GM23338 (cell line): ENCODE measurements around the gene MACF1. TPM values are rescaled to one million over a fixed set of nuclear protein-coding genes. Genes with fewer than 3 reads are reported as not detected.
A peak's percentile ranks its signal among the peaks of the same experiment; 100 is the strongest.

ENCODE experiments used
- ATAC-seq: fragments of 200-7000 bp; cut with Tn5 transposase; 3 replicates; pipeline ENCODE4 v1.9.1; 2020
- DNase-seq: peaks from one replicate; pipeline ENCODE4 v3.0.0-alpha.2; 2015; ENCODE audit warnings: low spot score
- H2AFZ ChIP-seq: fragments of 200-600 bp; sonication (generic); 2 replicates; pipeline ENCODE4 v1.8.0; 2016; ENCODE audit warnings: antibody characterized with exemption, mild to moderate bottlenecking, moderate library complexity
- H3F3A ChIP-seq: fragments of 200-600 bp; sonication (generic); replicated peaks from 2 replicates; pipeline ENCODE4 v1.8.0; 2017; ENCODE audit warnings: antibody characterized with exemption, mixed run types, low read depth
- H3K27ac ChIP-seq: fragments of 200-600 bp; sonication (generic); 2 replicates; pipeline ENCODE4 v1.6.1; 2016; ENCODE audit warnings: low read depth
- H3K27me3 ChIP-seq: fragments of 200-600 bp; sonication (generic); 2 replicates; pipeline ENCODE4 v1.8.0; 2016; ENCODE audit warnings: mild to moderate bottlenecking, mixed run types, moderate library complexity; ENCODE audit not compliant: insufficient read depth
- H3K36me3 ChIP-seq: fragments of 200-600 bp; sonication (generic); 2 replicates; pipeline ENCODE4 v1.8.0; 2016; ENCODE audit warnings: mild to moderate bottlenecking; ENCODE audit not compliant: insufficient read depth
- H3K4me1 ChIP-seq: fragments of 200-600 bp; sonication (generic); 2 replicates; pipeline ENCODE4 v1.8.0; 2016; ENCODE audit warnings: mild to moderate bottlenecking, moderate library complexity; ENCODE audit not compliant: insufficient read depth
- H3K4me2 ChIP-seq: fragments of 200-600 bp; sonication (generic); 2 replicates; pipeline ENCODE4 v1.7.1; 2017; ENCODE audit warnings: mixed run types
- H3K4me3 ChIP-seq: fragments of 200-600 bp; sonication (generic); 2 replicates; pipeline ENCODE4 v1.6.1; 2016; ENCODE audit warnings: mixed run types
- H3K79me2 ChIP-seq: fragments of 200-600 bp; sonication (generic); replicated peaks from 2 replicates; pipeline ENCODE4 v1.8.0; 2017; ENCODE audit warnings: mild to moderate bottlenecking; ENCODE audit not compliant: insufficient read depth
- H3K9me2 ChIP-seq: fragments of 200-600 bp; sonication (generic); 2 replicates; pipeline ENCODE4 v1.8.0; 2017; ENCODE audit not compliant: insufficient read depth
- H4K20me1 ChIP-seq: fragments of 200-600 bp; sonication (generic); replicated peaks from 2 replicates; pipeline ENCODE4 v1.8.0; 2017; ENCODE audit warnings: mild to moderate bottlenecking; ENCODE audit not compliant: insufficient read depth
- H3K27ac Mint-ChIP-seq: 2 replicates; pipeline ENCODE4 v1.8.0; 2020; ENCODE audit warnings: inconsistent platforms, mild to moderate bottlenecking, moderate library complexity, mixed read lengths
- H3K27me3 Mint-ChIP-seq: 3 replicates; pipeline ENCODE4 v1.8.0; 2022; ENCODE audit warnings: low read depth, mild to moderate bottlenecking, moderate library complexity, mixed read lengths, inconsistent platforms; ENCODE audit not compliant: insufficient read depth, poor library complexity
- H3K36me3 Mint-ChIP-seq: 3 replicates; pipeline ENCODE4 v1.8.0; 2021; ENCODE audit warnings: low read depth, mild to moderate bottlenecking, inconsistent platforms, moderate library complexity, mixed read lengths
- H3K4me1 Mint-ChIP-seq: 3 replicates; pipeline ENCODE4 v1.8.0; 2020; ENCODE audit warnings: mild to moderate bottlenecking, inconsistent platforms, mixed read lengths
- H3K4me3 Mint-ChIP-seq: 3 replicates; pipeline ENCODE4 v1.8.0; 2021; ENCODE audit warnings: moderate library complexity, mild to moderate bottlenecking, inconsistent platforms, mixed read lengths
- H3K9me3 Mint-ChIP-seq: 3 replicates; pipeline ENCODE4 v1.8.0; 2020; ENCODE audit warnings: moderate library complexity, mild to moderate bottlenecking, inconsistent platforms, mixed read lengths
- CREB1 ChIP-seq: fragments of 250-450 bp; sonication (Bioruptor Pico); IDR thresholded peaks from 2 replicates; pipeline ENCODE4 v1.5.0; 2020; ENCODE audit warnings: low read depth, mild to moderate bottlenecking, moderate library complexity
- ETS1 ChIP-seq: IDR thresholded peaks from 2 replicates; pipeline ENCODE4 v1.6.1; 2016; ENCODE audit warnings: antibody characterized with exemption
- EZH2 ChIP-seq: fragments of 200-600 bp; sonication (generic); IDR thresholded peaks from one replicate; pipeline ENCODE4 v1.8.0; 2017; ENCODE audit warnings: antibody characterized with exemption, mild to moderate bottlenecking, low read depth; ENCODE audit not compliant: unreplicated experiment
- EZH2phosphoT487 ChIP-seq: fragments of 200-600 bp; sonication (generic); IDR thresholded peaks from one replicate; pipeline ENCODE4 v1.8.1; 2018; ENCODE audit warnings: antibody characterized with exemption; ENCODE audit not compliant: unreplicated experiment
- JUNB ChIP-seq: IDR thresholded peaks from one replicate; pipeline ENCODE4 v1.6.1; 2016; ENCODE audit warnings: antibody characterized with exemption; ENCODE audit not compliant: unreplicated experiment
- NANOG ChIP-seq: IDR thresholded peaks from 2 replicates; pipeline ENCODE4 v1.6.1; 2016; ENCODE audit warnings: antibody characterized with exemption, borderline replicate concordance
- POLR2AphosphoS5 ChIP-seq: IDR thresholded peaks from 2 replicates; pipeline ENCODE4 v1.6.1; 2016; ENCODE audit warnings: antibody characterized with exemption, low read depth
- REST ChIP-seq: IDR thresholded peaks from one replicate; pipeline ENCODE4 v1.6.1; 2018; ENCODE audit warnings: antibody characterized with exemption; ENCODE audit not compliant: unreplicated experiment
- STAT1 ChIP-seq: IDR thresholded peaks from one replicate; pipeline ENCODE4 v1.6.1; 2016; ENCODE audit warnings: antibody characterized with exemption; ENCODE audit not compliant: unreplicated experiment
- ZNF114 ChIP-seq: fragments of 250-450 bp; sonication (Bioruptor Pico); IDR thresholded peaks from 2 replicates; pipeline ENCODE4 v1.5.0; 2020; ENCODE audit warnings: mild to moderate bottlenecking, moderate library complexity
- ZNF331 ChIP-seq: fragments of 250-450 bp; sonication (Bioruptor Pico); IDR thresholded peaks from 2 replicates; pipeline ENCODE4 v1.5.0; 2020; ENCODE audit warnings: low read depth, mild to moderate bottlenecking, moderate library complexity
- polyA plus RNA-seq: library from polyadenylated mRNA; unstranded; fragments of >200 nt; fragmentation: Nextera tagmentation; extraction: Ambion mirVana; gene quantifications from 2 replicates; pipeline ENCODE4 v1.2.1, GENCODE V29; 2016
- total RNA-seq: library from RNA; depleted of rRNA; stranded (reverse); fragments of >200 nt; shearing (Covaris generic); gene quantifications from 2 replicates; pipeline ENCODE4 v1.2.3, GENCODE V29; 2014
- TF ChIP-seq, protein P1 (sequence below), 2 experiments: fragments of 200-600 bp in 1 of 2; sonication (generic) in 1 of 2; conservative IDR thresholded peaks; 2 replicates each; pipeline versions ENCODE4 v1.5.1 to v1.6.1; 2016 to 2017; ENCODE audit warnings: antibody characterized with exemption in 2 of 2, low read depth in 2 of 2, mild to moderate bottlenecking in 2 of 2, moderate library complexity in 1 of 2
- TF ChIP-seq, protein P2 (sequence below): fragments of 250-450 bp; sonication (Bioruptor Pico); IDR thresholded peaks from 2 replicates; pipeline ENCODE4 v1.5.0; 2020; ENCODE audit warnings: mild to moderate bottlenecking, moderate library complexity

The MACF1 gene
- total and polyA plus RNA-seq, 2 experiments from 2014 or later: 104 to 399 TPM

DNA sequence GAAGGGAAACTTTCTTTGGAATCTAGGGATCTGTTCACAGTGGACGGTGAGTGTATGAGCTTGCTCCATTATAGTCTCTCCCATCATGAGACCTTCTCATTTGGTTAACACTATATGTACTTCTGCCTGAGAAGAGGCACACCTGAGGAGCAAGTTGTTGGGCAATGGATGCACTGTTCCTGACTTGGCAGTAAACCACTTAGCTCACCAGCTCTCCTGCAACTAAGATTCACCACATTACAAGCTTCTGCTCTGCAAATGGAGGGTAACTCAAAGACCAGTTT, 10.2 kb downstream of the MACF1 start:
- Mint-ChIP-seq H3K4me3 (no peak overlapping the region), H3K27me3 (peaks cover 7% of the 10 kb centered on the region), H3K36me3 (no peaks in the 10 kb centered on the region), H3K27ac (peak overlapping the region; percentile 63; the same call in 1 of the 2 replicates), H3K9me3 (no peaks in the 10 kb centered on the region), H3K4me1 (peaks cover 38% of the 10 kb centered on the region)
- Histone ChIP-seq H3K4me3 (no peak overlapping the region), H3K27me3 (no peaks in the 10 kb centered on the region), H3K27ac (peak overlapping the region; percentile 67; the same call in 1 of the 2 replicates), H3K9me2 (no peaks in the 10 kb centered on the region), H3K79me2 (peaks cover 99% of the 10 kb centered on the region), H3K4me1 (peaks cover 28% of the 10 kb centered on the region), H3K4me2 (peak overlapping the region; percentile 38), H2AFZ (no peak overlapping the region), H3F3A (0 out of 2 replicates have a peak, but pooled peaks cover 2% of the 10 kb centered on the region), H3K36me3 (no peaks in the 10 kb centered on the region), H4K20me1 (peaks cover 8% of the 10 kb centered on the region)
- ATAC-seq: no peak
- no peak for DNase-seq
- TF ChIP-seq ZNF331 (CRISPR knock-in tag) (no peak), NANOG (no peak), ZNF114 (CRISPR knock-in tag) (no peak), ETS1 (no peak), CREB1 (no peak), STAT1 (no peak), POLR2AphosphoS5 (no peak), EZH2phosphoT487 (no peak), EZH2 (no peak), REST (no peak), JUNB (no peak)
- TF ChIP-seq, protein P1, sequence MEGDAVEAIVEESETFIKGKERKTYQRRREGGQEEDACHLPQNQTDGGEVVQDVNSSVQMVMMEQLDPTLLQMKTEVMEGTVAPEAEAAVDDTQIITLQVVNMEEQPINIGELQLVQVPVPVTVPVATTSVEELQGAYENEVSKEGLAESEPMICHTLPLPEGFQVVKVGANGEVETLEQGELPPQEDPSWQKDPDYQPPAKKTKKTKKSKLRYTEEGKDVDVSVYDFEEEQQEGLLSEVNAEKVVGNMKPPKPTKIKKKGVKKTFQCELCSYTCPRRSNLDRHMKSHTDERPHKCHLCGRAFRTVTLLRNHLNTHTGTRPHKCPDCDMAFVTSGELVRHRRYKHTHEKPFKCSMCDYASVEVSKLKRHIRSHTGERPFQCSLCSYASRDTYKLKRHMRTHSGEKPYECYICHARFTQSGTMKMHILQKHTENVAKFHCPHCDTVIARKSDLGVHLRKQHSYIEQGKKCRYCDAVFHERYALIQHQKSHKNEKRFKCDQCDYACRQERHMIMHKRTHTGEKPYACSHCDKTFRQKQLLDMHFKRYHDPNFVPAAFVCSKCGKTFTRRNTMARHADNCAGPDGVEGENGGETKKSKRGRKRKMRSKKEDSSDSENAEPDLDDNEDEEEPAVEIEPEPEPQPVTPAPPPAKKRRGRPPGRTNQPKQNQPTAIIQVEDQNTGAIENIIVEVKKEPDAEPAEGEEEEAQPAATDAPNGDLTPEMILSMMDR (conservative IDR thresholded peaks at IDR 0.05; ENCODE audit: low read depth in 2 of 2): no peak
- TF ChIP-seq, protein P2, sequence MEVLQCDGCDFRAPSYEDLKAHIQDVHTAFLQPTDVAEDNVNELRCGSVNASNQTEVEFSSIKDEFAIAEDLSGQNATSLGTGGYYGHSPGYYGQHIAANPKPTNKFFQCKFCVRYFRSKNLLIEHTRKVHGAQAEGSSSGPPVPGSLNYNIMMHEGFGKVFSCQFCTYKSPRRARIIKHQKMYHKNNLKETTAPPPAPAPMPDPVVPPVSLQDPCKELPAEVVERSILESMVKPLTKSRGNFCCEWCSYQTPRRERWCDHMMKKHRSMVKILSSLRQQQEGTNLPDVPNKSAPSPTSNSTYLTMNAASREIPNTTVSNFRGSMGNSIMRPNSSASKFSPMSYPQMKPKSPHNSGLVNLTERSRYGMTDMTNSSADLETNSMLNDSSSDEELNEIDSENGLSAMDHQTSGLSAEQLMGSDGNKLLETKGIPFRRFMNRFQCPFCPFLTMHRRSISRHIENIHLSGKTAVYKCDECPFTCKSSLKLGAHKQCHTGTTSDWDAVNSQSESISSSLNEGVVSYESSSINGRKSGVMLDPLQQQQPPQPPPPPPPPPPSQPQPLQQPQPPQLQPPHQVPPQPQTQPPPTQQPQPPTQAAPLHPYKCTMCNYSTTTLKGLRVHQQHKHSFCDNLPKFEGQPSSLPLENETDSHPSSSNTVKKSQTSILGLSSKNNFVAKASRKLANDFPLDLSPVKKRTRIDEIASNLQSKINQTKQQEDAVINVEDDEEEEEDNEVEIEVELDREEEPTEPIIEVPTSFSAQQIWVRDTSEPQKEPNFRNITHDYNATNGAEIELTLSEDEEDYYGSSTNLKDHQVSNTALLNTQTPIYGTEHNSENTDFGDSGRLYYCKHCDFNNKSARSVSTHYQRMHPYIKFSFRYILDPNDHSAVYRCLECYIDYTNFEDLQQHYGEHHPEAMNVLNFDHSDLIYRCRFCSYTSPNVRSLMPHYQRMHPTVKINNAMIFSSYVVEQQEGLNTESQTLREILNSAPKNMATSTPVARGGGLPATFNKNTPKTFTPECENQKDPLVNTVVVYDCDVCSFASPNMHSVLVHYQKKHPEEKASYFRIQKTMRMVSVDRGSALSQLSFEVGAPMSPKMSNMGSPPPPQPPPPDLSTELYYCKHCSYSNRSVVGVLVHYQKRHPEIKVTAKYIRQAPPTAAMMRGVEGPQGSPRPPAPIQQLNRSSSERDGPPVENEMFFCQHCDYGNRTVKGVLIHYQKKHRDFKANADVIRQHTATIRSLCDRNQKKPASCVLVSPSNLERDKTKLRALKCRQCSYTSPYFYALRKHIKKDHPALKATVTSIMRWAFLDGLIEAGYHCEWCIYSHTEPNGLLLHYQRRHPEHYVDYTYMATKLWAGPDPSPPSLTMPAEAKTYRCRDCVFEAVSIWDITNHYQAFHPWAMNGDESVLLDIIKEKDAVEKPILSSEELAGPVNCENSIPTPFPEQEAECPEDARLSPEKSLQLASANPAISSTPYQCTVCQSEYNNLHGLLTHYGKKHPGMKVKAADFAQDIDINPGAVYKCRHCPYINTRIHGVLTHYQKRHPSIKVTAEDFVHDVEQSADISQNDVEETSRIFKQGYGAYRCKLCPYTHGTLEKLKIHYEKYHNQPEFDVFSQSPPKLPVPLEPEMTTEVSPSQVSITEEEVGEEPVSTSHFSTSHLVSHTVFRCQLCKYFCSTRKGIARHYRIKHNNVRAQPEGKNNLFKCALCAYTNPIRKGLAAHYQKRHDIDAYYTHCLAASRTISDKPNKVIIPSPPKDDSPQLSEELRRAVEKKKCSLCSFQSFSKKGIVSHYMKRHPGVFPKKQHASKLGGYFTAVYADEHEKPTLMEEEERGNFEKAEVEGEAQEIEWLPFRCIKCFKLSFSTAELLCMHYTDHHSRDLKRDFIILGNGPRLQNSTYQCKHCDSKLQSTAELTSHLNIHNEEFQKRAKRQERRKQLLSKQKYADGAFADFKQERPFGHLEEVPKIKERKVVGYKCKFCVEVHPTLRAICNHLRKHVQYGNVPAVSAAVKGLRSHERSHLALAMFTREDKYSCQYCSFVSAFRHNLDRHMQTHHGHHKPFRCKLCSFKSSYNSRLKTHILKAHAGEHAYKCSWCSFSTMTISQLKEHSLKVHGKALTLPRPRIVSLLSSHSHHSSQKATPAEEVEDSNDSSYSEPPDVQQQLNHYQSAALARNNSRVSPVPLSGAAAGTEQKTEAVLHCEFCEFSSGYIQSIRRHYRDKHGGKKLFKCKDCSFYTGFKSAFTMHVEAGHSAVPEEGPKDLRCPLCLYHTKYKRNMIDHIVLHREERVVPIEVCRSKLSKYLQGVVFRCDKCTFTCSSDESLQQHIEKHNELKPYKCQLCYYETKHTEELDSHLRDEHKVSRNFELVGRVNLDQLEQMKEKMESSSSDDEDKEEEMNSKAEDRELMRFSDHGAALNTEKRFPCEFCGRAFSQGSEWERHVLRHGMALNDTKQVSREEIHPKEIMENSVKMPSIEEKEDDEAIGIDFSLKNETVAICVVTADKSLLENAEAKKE (CRISPR knock-in tag): no peak
